NT2/D1 (cell line): ENCODE results near the gene CTNNA3.

ENCODE experiments used
- DNase-seq: peaks from one replicate; pipeline ENCODE4 v3.0.0-alpha.2; 2011; ENCODE audit warnings: low read depth, low spot score
- H3K27me3 ChIP-seq: 2 replicates; pipeline ENCODE4 v1.6.0; 2011; ENCODE audit warnings: mild to moderate bottlenecking; ENCODE audit not compliant: insufficient read length, insufficient read depth
- H3K36me3 ChIP-seq: 2 replicates; pipeline ENCODE4 v1.6.1; 2011; ENCODE audit warnings: mild to moderate bottlenecking, low read length, mixed read lengths; ENCODE audit not compliant: insufficient read depth, insufficient read length
- H3K4me1 ChIP-seq: 2 replicates; pipeline ENCODE4 v1.5.1; 2011; ENCODE audit not compliant: insufficient read depth, insufficient read length
- H3K4me3 ChIP-seq: 2 replicates; pipeline ENCODE4 v1.5.1; 2011; ENCODE audit warnings: low read depth; ENCODE audit not compliant: insufficient read length
- H3K9ac ChIP-seq: 2 replicates; pipeline ENCODE4 v1.6.0; 2011; ENCODE audit warnings: low read depth; ENCODE audit not compliant: insufficient read length
- H3K9me3 ChIP-seq: 2 replicates; pipeline ENCODE4 v1.5.1; 2011; ENCODE audit warnings: mild to moderate bottlenecking, low read length; ENCODE audit not compliant: insufficient read depth
- SUZ12 ChIP-seq: IDR thresholded peaks from 2 replicates; pipeline ENCODE4 v1.6.1; 2011; ENCODE audit not compliant: insufficient read length, insufficient read depth; ENCODE audit errors: extremely low read depth
- YY1 ChIP-seq: IDR thresholded peaks from 2 replicates; pipeline ENCODE4 v1.6.1; 2011; ENCODE audit not compliant: insufficient read length, insufficient read depth
- ZNF274 ChIP-seq: IDR thresholded peaks from 2 replicates; pipeline ENCODE4 v1.6.1; 2011; ENCODE audit warnings: mild to moderate bottlenecking, low read depth, low read length

CTNNA3 gene

GRCh38 chr10:66058594-66058993 is 1637.4 kb downstream of the CTNNA3 start:
- no peak for TF ChIP-seq SUZ12
- no peak for TF ChIP-seq YY1
- TF ChIP-seq ZNF274, result no peak
- Histone ChIP-seq H3K9me3 (no peaks in the 10 kb centered on the region), H3K9ac (no peak overlapping the region), H3K4me3 (no peak overlapping the region), H3K4me1 (no peaks in the 10 kb centered on the region), H3K27me3 (no peaks in the 10 kb centered on the region), H3K36me3 (no peaks in the 10 kb centered on the region)
- no peak for DNase-seq

GRCh38 chr10:66049335-66049734 is 1646.7 kb downstream of the CTNNA3 start:
- no peak for DNase-seq
- no peaks in the 10 kb centered on the region for H3K36me3 ChIP-seq
- TF ChIP-seq YY1 (no peak), ZNF274 (no peak), SUZ12 (no peak)
- no peaks in the 10 kb centered on the region for H3K4me1 ChIP-seq
- H3K4me3 ChIP-seq, result no peak overlapping the region
- H3K9me3 ChIP-seq, result no peaks in the 10 kb centered on the region; the same call in 1 of the 2 replicates
- no peaks in the 10 kb centered on the region for H3K27me3 ChIP-seq
- no peak overlapping the region for H3K9ac ChIP-seq

DNA sequence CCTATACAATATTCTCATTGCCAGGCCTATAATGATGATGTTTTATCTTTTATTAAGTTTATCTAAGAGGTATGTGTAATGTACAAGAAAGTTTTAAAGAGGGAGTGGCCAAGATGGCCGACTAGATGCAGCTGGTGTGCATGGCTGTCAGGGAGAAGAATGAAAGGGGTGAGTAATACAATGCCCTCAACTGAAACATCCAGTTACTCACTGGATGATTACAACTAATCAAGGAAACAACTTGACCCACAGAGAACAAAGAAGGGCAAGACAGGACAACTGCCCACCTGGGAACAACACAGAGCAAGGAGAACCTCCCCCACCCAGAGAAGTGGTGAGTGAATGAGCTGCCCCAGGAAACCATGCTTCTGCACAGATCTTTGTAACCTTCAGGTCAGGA is 1650.1 kb downstream of the CTNNA3 start:
- Histone ChIP-seq H3K36me3 (no peaks in the 10 kb centered on the region), H3K4me3 (no peak overlapping the region), H3K4me1 (no peaks in the 10 kb centered on the region), H3K27me3 (no peaks in the 10 kb centered on the region), H3K9ac (no peak overlapping the region), H3K9me3 (no peaks in the 10 kb centered on the region; the same call in 1 of the 2 replicates)
- DNase-seq, result no peak
- TF ChIP-seq SUZ12, result no peak
- TF ChIP-seq YY1, result no peak
- TF ChIP-seq ZNF274, result no peak

DNA sequence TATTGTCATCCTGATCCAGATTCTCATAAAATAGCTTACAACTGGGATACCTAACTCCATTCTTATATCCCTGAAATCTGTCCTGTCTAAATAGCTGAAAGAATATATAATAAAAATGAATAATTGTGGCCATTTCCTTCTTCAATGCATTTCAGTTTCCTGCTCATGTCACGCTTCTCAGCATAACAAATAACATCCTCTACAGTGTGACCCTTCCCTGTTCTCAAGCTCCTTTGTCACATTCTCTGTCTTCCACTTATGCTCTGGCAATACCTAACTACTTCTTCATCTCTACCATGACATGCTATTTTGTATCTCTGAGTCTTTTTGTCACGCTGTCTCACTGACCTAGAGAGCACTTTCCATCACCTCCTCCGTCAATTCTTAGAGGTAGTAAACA is 1654.2 kb downstream of the CTNNA3 start:
- TF ChIP-seq ZNF274 (no peak), SUZ12 (no peak), YY1 (no peak)
- no peak overlapping the region for H3K9ac ChIP-seq
- H3K9me3 ChIP-seq, result no peaks in the 10 kb centered on the region; the same call in 1 of the 2 replicates
- no peaks in the 10 kb centered on the region for H3K4me1 ChIP-seq
- no peak for DNase-seq
- no peaks in the 10 kb centered on the region for H3K27me3 ChIP-seq
- H3K4me3 ChIP-seq, result no peak overlapping the region
- no peaks in the 10 kb centered on the region for H3K36me3 ChIP-seq

DNA sequence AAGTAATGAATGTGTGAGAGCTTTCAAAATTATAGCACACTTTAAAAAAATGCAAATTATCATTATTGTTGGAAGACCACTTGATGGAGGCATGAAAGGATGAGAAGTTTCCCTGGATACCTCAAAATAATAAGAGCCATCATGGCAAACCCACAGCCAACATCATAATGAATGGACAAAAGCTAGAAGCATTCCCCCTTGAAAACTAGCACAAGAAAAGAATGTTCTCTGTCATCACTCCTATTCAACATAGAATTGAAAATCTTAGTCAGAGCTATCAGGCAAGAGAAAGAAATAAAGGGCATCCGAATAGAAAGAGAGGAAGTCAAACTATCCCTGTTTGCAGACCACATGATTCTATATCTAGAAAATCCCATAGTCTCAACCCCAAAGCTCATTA is 1657.4 kb downstream of the CTNNA3 start:
- TF ChIP-seq SUZ12 (no peak), ZNF274 (no peak), YY1 (no peak)

DNA sequence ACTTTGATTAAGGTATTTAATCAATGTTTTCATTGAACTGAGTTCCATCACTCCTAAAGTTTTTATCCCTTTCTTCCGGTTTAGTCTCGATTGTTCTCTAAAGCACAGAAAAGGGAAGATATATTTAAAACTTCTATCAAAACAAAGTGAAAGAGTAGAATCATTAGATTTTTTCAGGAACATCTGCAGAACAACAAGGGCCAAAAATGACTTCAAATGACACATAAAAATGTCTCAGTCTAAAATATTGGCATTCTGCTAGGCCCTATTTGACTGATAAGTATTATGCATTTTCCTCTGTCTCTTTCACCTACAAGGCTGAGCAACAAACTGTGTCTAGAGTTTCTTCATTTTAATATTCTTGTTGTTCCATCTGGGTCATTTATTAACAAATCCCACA is 1669.7 kb downstream of the CTNNA3 start:
- Histone ChIP-seq H3K27me3 (no peaks in the 10 kb centered on the region), H3K9me3 (no peaks in the 10 kb centered on the region), H3K4me1 (no peaks in the 10 kb centered on the region), H3K36me3 (no peaks in the 10 kb centered on the region), H3K9ac (no peak overlapping the region), H3K4me3 (no peak overlapping the region)
- no peak for DNase-seq
- TF ChIP-seq ZNF274 (no peak), SUZ12 (no peak), YY1 (no peak)

More for the DNA sequence above, 1657.4 kb downstream of the CTNNA3 start:
- no peaks in the 10 kb centered on the region for H3K36me3 ChIP-seq
- DNase-seq, result no peak
- no peak overlapping the region for H3K9ac ChIP-seq
- no peaks in the 10 kb centered on the region for H3K27me3 ChIP-seq
- no peaks in the 10 kb centered on the region for H3K4me1 ChIP-seq
- no peaks in the 10 kb centered on the region for H3K9me3 ChIP-seq
- no peak overlapping the region for H3K4me3 ChIP-seq

GRCh38 chr10:66025186-66025585 is 1670.8 kb downstream of the CTNNA3 start:
- Histone ChIP-seq H3K27me3 (no peaks in the 10 kb centered on the region), H3K9ac (no peak overlapping the region), H3K4me3 (no peak overlapping the region), H3K9me3 (no peaks in the 10 kb centered on the region), H3K36me3 (no peaks in the 10 kb centered on the region), H3K4me1 (no peaks in the 10 kb centered on the region)
- TF ChIP-seq SUZ12 (no peak), ZNF274 (no peak), YY1 (no peak)
- no peak for DNase-seq

- no peaks in the 10 kb centered on the region for H3K4me1 ChIP-seq
- H3K36me3 ChIP-seq, result no peaks in the 10 kb centered on the region
- no peak for DNase-seq
- TF ChIP-seq SUZ12 (no peak), YY1 (no peak), ZNF274 (no peak)
- H3K4me3 ChIP-seq, result no peak overlapping the region
- H3K9ac ChIP-seq, result no peak overlapping the region
- H3K9me3 ChIP-seq, result no peaks in the 10 kb centered on the region
- H3K27me3 ChIP-seq, result no peaks in the 10 kb centered on the region
These were observed 1674.6 kb downstream of the CTNNA3 start for GRCh38 chr10:66021423-66021822.
